ENCODE results near the gene MAP3K12. TPM values are rescaled to one million over a fixed set of nuclear protein-coding genes. Genes with fewer than 3 reads are reported as not detected.

The MAP3K12 gene
- total and polyA plus RNA-seq, 2 of the 8 experiments (the other 6 are each of a cell fraction or from before 2014, with no cell fraction given), result 23.4 to 42.7 TPM

DNA sequence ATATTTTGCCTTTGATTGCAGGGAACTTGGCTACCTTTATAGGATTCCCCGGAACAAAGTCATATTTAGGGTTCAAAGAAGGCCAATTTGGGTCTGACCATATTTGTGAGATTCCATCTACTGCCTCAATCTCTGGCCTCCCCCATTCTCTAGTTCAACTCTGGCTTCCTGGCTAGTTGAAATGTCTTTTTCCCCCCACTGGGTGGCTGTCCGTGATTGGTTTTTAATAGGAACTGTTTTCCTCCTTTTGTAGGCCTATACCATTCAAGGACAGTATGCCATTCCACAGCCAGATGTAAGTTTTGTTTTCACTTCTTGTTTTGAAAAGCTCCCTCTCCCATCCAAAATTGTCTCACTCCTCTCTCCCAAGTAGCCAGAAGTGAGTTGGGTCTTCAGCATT, 33.6 kb downstream of the MAP3K12 start (continued):
- TF ChIP-seq RNF2 (IDR thresholded peaks at IDR 0.05; ENCODE audit: borderline replicate concordance, low read depth, low read length, missing control alignments, poor library complexity, severe bottlenecking), result no peak
- TF ChIP-seq KDM5A (IDR thresholded peaks at IDR 0.05; ENCODE audit: low read length), result no peak
- TF ChIP-seq CREB1 (IDR thresholded peaks at IDR 0.05), result no peak
- TF ChIP-seq SIX5 (IDR thresholded peaks at IDR 0.05; ENCODE audit: low read depth, low read length), result no peak
- TF ChIP-seq TBP (IDR thresholded peaks at IDR 0.05; ENCODE audit: low read depth, low read length), result no peak
- no peak for TF ChIP-seq TAF7 (optimal IDR thresholded peaks at IDR 0.05; ENCODE audit: borderline replicate concordance, low read depth, low read length)
- TF ChIP-seq RXRA (IDR thresholded peaks at IDR 0.05; ENCODE audit: insufficient read depth, low read depth, low read length), result no peak
- TF ChIP-seq KDM4A (IDR thresholded peaks at IDR 0.05; ENCODE audit: low read depth, low read length, severe bottlenecking), result no peak
- TF ChIP-seq BACH1 (IDR thresholded peaks at IDR 0.05; ENCODE audit: low read length), result no peak
